ENCODE data around the gene SLC39A2. TPM values are rescaled to one million over a fixed set of nuclear protein-coding genes. Genes with fewer than 3 reads are reported as not detected.
"Not testable (repeated sequence)": the region's sequence is repeated elsewhere in the genome, so short reads cannot be mapped to it uniquely, and the experiment has no call there.

Gene SLC39A2
- polyA plus RNA-seq, 1 donor (not counting 4 experiments of a cell fraction or from before 2014, with no cell fraction given) = 0.94 TPM

DNA sequence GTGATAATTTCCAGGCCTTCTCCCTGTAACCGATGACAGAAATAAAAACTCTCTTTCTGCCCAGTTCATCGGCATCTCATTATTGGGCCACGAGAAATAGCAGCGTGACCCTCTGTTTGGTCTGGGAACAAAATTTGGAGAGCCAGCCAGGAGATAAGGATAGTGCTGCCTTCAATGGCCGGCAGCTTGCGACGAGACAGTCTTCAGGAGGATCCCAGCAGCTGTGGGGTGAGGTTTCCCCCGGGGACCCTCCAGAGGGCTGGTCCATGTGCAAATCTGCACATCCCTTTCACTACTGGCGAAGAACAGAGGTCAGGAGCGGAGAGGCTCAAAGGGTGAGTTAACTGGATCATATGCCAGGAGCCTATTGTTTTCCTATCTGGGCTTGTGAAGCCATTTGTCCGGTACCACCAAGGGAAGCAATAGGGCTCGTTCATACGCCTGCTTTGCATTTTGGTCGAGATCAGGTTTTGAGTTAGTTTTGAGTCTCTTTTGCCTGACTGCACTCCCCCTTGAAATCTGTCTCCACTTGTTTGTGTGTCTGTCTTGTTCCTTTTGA lies 4.8 kb downstream of the SLC39A2 start:
- no peaks in the 10 kb centered on the region for H3K9me1 ChIP-seq (ENCODE audit: control insufficient read depth, extremely low read depth, insufficient read depth, low read length)
- TF ChIP-seq EZH2 (IDR thresholded peaks at IDR 0.05; ENCODE audit: low read length) = no peak
- TF ChIP-seq, protein P1, sequence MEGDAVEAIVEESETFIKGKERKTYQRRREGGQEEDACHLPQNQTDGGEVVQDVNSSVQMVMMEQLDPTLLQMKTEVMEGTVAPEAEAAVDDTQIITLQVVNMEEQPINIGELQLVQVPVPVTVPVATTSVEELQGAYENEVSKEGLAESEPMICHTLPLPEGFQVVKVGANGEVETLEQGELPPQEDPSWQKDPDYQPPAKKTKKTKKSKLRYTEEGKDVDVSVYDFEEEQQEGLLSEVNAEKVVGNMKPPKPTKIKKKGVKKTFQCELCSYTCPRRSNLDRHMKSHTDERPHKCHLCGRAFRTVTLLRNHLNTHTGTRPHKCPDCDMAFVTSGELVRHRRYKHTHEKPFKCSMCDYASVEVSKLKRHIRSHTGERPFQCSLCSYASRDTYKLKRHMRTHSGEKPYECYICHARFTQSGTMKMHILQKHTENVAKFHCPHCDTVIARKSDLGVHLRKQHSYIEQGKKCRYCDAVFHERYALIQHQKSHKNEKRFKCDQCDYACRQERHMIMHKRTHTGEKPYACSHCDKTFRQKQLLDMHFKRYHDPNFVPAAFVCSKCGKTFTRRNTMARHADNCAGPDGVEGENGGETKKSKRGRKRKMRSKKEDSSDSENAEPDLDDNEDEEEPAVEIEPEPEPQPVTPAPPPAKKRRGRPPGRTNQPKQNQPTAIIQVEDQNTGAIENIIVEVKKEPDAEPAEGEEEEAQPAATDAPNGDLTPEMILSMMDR (optimal IDR thresholded peaks at IDR 0.05 in 1 of 3, IDR thresholded peaks at IDR 0.05 in 1 of 3, conservative IDR thresholded peaks at IDR 0.05 in 1 of 3; ENCODE audit: extremely low read depth in 1 of 3, insufficient read depth in 2 of 3, low read length in 3 of 3) = no peak
- H3K9me3 ChIP-seq (ENCODE audit: control insufficient read depth, low read depth, low read length) = no peaks in the 10 kb centered on the region
- no peak overlapping the region for H3K4me3 ChIP-seq (ENCODE audit: control insufficient read depth in 2 of 3, extremely low read depth in 1 of 3, insufficient read depth in 2 of 3, low read depth in 1 of 3, low read length in 3 of 3)
- H4K20me1 ChIP-seq (ENCODE audit: control insufficient read depth, extremely low read depth, insufficient read depth, low read length) = no peaks in the 10 kb centered on the region
- H2AFZ ChIP-seq (ENCODE audit: control insufficient read depth, low read length) = no peak overlapping the region
- DNase-seq (ENCODE audit: low read depth, low spot score) (no peak), FAIRE-seq (no peak)
- H3K36me3 ChIP-seq (ENCODE audit: control insufficient read depth in 2 of 2, extremely low read depth in 1 of 2, insufficient read depth in 2 of 2, low read length in 2 of 2) = no peaks in the 10 kb centered on the region
- H3K27me3 ChIP-seq (ENCODE audit: control insufficient read depth, extremely low read depth, insufficient read depth, low read length) = no peaks in the 10 kb centered on the region
- H3K27ac ChIP-seq (ENCODE audit: control insufficient read depth, insufficient read depth, low read length) = no peak overlapping the region
- dilution Hi-C loops (cut with MboI; ENCODE audit: extremely low pct_ligation_motif_present, low sequenced_read_pairs) = no loop called here
- peaks cover 6% of the 10 kb centered on the region for H3K4me1 ChIP-seq (ENCODE audit: control insufficient read depth, extremely low read depth, insufficient read depth, low read length)
- H3K9ac ChIP-seq (ENCODE audit: control insufficient read depth, extremely low read depth, insufficient read depth, low read length) = no peak overlapping the region
- H3K79me2 ChIP-seq (ENCODE audit: control insufficient read depth, insufficient read depth, low read length) = no peaks in the 10 kb centered on the region
- H3K4me2 ChIP-seq (ENCODE audit: control insufficient read depth, extremely low read depth, insufficient read depth, low read depth, low read length) = no peak overlapping the region

- H3K9me1 ChIP-seq (ENCODE audit: control insufficient read depth, extremely low read depth, insufficient read depth, low read length); H3K36me3 ChIP-seq (ENCODE audit: control insufficient read depth in 2 of 2, extremely low read depth in 1 of 2, insufficient read depth in 2 of 2, low read length in 2 of 2); H3K9ac ChIP-seq (ENCODE audit: control insufficient read depth, extremely low read depth, insufficient read depth, low read length); H2AFZ ChIP-seq (ENCODE audit: control insufficient read depth, low read length); H3K4me3 ChIP-seq (ENCODE audit: control insufficient read depth in 2 of 3, extremely low read depth in 1 of 3, insufficient read depth in 2 of 3, low read depth in 1 of 3, low read length in 3 of 3); H4K20me1 ChIP-seq (ENCODE audit: control insufficient read depth, extremely low read depth, insufficient read depth, low read length); H3K9me3 ChIP-seq (ENCODE audit: control insufficient read depth, low read depth, low read length); H3K79me2 ChIP-seq (ENCODE audit: control insufficient read depth, insufficient read depth, low read length); H3K4me2 ChIP-seq (ENCODE audit: control insufficient read depth, extremely low read depth, insufficient read depth, low read depth, low read length); dilution Hi-C loops (cut with MboI; ENCODE audit: extremely low pct_ligation_motif_present, low sequenced_read_pairs); H3K27ac ChIP-seq (ENCODE audit: control insufficient read depth, insufficient read depth, low read length); FAIRE-seq; DNase-seq (ENCODE audit: low read depth, low spot score); H3K27me3 ChIP-seq (ENCODE audit: control insufficient read depth, extremely low read depth, insufficient read depth, low read length); H3K4me1 ChIP-seq (ENCODE audit: control insufficient read depth, extremely low read depth, insufficient read depth, low read length): not testable (repeated sequence)
These were observed 10.6 kb downstream of the SLC39A2 start for GRCh38 chr14:21009721-21010120.

DNA sequence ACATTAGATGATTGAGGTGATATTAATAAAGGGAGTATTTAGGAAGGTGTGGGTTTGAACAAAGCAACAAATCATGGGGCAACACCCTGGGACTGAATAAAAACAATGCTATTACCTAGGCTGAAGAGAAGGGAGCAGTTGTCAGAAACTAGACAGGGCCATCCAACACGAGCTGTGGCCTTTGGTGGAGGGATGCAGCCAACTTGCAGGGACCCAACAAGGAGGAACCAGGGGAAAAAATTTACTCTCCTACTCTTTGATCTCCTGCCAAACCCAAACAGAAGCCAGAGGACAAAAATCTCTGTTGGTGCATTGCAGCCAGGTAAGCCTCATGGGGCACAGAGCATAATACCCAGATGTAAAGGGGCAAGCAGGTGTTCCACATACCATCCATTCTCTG lies 12.0 kb downstream of the SLC39A2 start:
- H3K27ac ChIP-seq (ENCODE audit: control insufficient read depth, insufficient read depth, low read length) = no peak overlapping the region
- no peak overlapping the region for H2AFZ ChIP-seq (ENCODE audit: control insufficient read depth, low read length)
- H3K36me3 ChIP-seq (ENCODE audit: control insufficient read depth in 2 of 2, extremely low read depth in 1 of 2, insufficient read depth in 2 of 2, low read length in 2 of 2) = no peaks in the 10 kb centered on the region
- no peak overlapping the region for H3K4me2 ChIP-seq (ENCODE audit: control insufficient read depth, extremely low read depth, insufficient read depth, low read depth, low read length)
- no peaks in the 10 kb centered on the region for H3K27me3 ChIP-seq (ENCODE audit: control insufficient read depth, extremely low read depth, insufficient read depth, low read length)
- no peaks in the 10 kb centered on the region for H4K20me1 ChIP-seq (ENCODE audit: control insufficient read depth, extremely low read depth, insufficient read depth, low read length)
- H3K4me1 ChIP-seq (ENCODE audit: control insufficient read depth, extremely low read depth, insufficient read depth, low read length) = no peaks in the 10 kb centered on the region
- TF ChIP-seq EZH2 (IDR thresholded peaks at IDR 0.05; ENCODE audit: low read length) = no peak
- TF ChIP-seq, protein P1 (optimal IDR thresholded peaks at IDR 0.05 in 1 of 3, IDR thresholded peaks at IDR 0.05 in 1 of 3, conservative IDR thresholded peaks at IDR 0.05 in 1 of 3; ENCODE audit: extremely low read depth in 1 of 3, insufficient read depth in 2 of 3, low read length in 3 of 3) = no peak
- no peak for DNase-seq (ENCODE audit: low read depth, low spot score)
- H3K79me2 ChIP-seq (ENCODE audit: control insufficient read depth, insufficient read depth, low read length) = no peaks in the 10 kb centered on the region
- no peak overlapping the region for H3K4me3 ChIP-seq (ENCODE audit: control insufficient read depth in 2 of 3, extremely low read depth in 1 of 3, insufficient read depth in 2 of 3, low read depth in 1 of 3, low read length in 3 of 3)
- no peaks in the 10 kb centered on the region for H3K9me3 ChIP-seq (ENCODE audit: control insufficient read depth, low read depth, low read length)
- dilution Hi-C loops (cut with MboI; ENCODE audit: extremely low pct_ligation_motif_present, low sequenced_read_pairs) = no loop called here
- H3K9me1 ChIP-seq (ENCODE audit: control insufficient read depth, extremely low read depth, insufficient read depth, low read length) = no peaks in the 10 kb centered on the region
- no peak for FAIRE-seq
- no peak overlapping the region for H3K9ac ChIP-seq (ENCODE audit: control insufficient read depth, extremely low read depth, insufficient read depth, low read length)

Measured in keratinocyte (primary cell).